Mesenteric fat pad (tissue), 1 donor: Measurements from ENCODE around the gene ERICH6B. TPM values are rescaled to one million over a fixed set of nuclear protein-coding genes. Genes with fewer than 3 reads are reported as not detected.

Experiments used
- DNase-seq: peaks from one replicate; pipeline ENCODE4 v3.0.0-alpha.2; 2020; ENCODE audit warnings: low spot score
- total RNA-seq: library from RNA; stranded (reverse); fragmentation: NEBNext Ultra II Directional; extraction: Animal tissue kit (Norgen Biotek cat#: 25700); gene quantifications from one replicate; pipeline ENCODE4 v1.2.1, GENCODE V29; 2021
- donor health status: DM: yes; HTN: yes; CAD: no.

The ERICH6B gene
- total RNA-seq, 1 donor from 2014 or later: not detected

GRCh38 chr13:45545686-45546409 is 69.7 kb downstream of the ERICH6B start:
- no peak for DNase-seq

GRCh38 chr13:45544520-45544919 is 71.0 kb downstream of the ERICH6B start:
- DNase-seq: no peak

GRCh38 chr13:45542878-45543277 is 72.7 kb downstream of the ERICH6B start:
- DNase-seq: no peak

GRCh38 chr13:45542391-45542790 is 73.1 kb downstream of the ERICH6B start:
- DNase-seq: no peak

GRCh38 chr13:45541806-45542205 is 73.7 kb downstream of the ERICH6B start:
- DNase-seq: no peak

- no peak for DNase-seq
Measured at GRCh38 chr13:45540864-45541263, 74.7 kb downstream of the ERICH6B start.

GRCh38 chr13:45540195-45540594 is 75.3 kb downstream of the ERICH6B start:
- DNase-seq: no peak

GRCh38 chr13:45538382-45538781 is 77.2 kb downstream of the ERICH6B start:
- DNase-seq: no peak

GRCh38 chr13:45537516-45537915 is 78.0 kb downstream of the ERICH6B start:
- DNase-seq: no peak

GRCh38 chr13:45536224-45536623 is 79.3 kb downstream of the ERICH6B start:
- no peak for DNase-seq

- no peak for DNase-seq
Measured at GRCh38 chr13:45534604-45535003, 80.9 kb downstream of the ERICH6B start.

GRCh38 chr13:45529758-45530157 is 85.8 kb downstream of the ERICH6B start:
- DNase-seq: no peak

GRCh38 chr13:45527699-45528462 is 87.7 kb downstream of the ERICH6B start:
- no peak for DNase-seq

- DNase-seq: no peak
Measured at GRCh38 chr13:45522571-45522970, 93.0 kb downstream of the ERICH6B start.

GRCh38 chr13:45521297-45521696 is 94.2 kb downstream of the ERICH6B start:
- no peak for DNase-seq

GRCh38 chr13:45519493-45519892 is 96.0 kb downstream of the ERICH6B start:
- no peak for DNase-seq

- DNase-seq: no peak
Measured at GRCh38 chr13:45518525-45519245, 96.9 kb downstream of the ERICH6B start.

GRCh38 chr13:45516757-45517156 is 98.8 kb downstream of the ERICH6B start:
- DNase-seq: no peak

- no peak for DNase-seq
Measured at GRCh38 chr13:45512098-45512496, 103.4 kb downstream of the ERICH6B start.

- no peak for DNase-seq
Measured at GRCh38 chr13:45511310-45512097, 104.0 kb downstream of the ERICH6B start.

GRCh38 chr13:45510672-45511071 is 104.9 kb downstream of the ERICH6B start:
- no peak for DNase-seq
